CD8-positive, alpha-beta memory T cell (primary cell): Measurements from ENCODE around the gene TRAF2. TPM values are rescaled to one million over a fixed set of nuclear protein-coding genes. Genes with fewer than 3 reads are reported as not detected.

ENCODE experiments used
- CTCF ChIA-PET: fragments of 350-600 bp; sonication (Branson Sonifier 250); formaldehyde crosslinking; loops from one replicate; lab custom pipeline; 2021; ENCODE audit warnings: antibody characterized with exemption; lab: Charles Lee
- POLR2A ChIA-PET: fragments of 350-600 bp; sonication (Branson Sonifier 250); formaldehyde crosslinking; loops from one replicate; lab custom pipeline; 2021; ENCODE audit warnings: antibody characterized with exemption; lab: Charles Lee
- DNase-seq, 5 donors: peaks; one replicate each; pipeline versions ENCODE4 v3.0.0 to v3.0.0-alpha.2; 2020 to 2022; ENCODE audit warnings: mixed read lengths in 1 of 5
- H3K27ac ChIP-seq: one replicate; pipeline ENCODE4 v1.7.0; 2013; ENCODE audit warnings: low read depth, mild to moderate bottlenecking, low read length, moderate library complexity
- H3K27me3 ChIP-seq: 2 replicates; pipeline ENCODE4 v1.7.0; 2013; ENCODE audit warnings: low read length, mild to moderate bottlenecking; ENCODE audit not compliant: insufficient read depth, poor library complexity, severe bottlenecking
- H3K36me3 ChIP-seq: 2 replicates; pipeline ENCODE4 v1.7.0; 2013; ENCODE audit warnings: mild to moderate bottlenecking, low read length, moderate library complexity; ENCODE audit not compliant: insufficient read depth
- H3K4me1 ChIP-seq: 2 replicates; pipeline ENCODE4 v1.7.0; 2013; ENCODE audit warnings: mild to moderate bottlenecking, low read length, moderate library complexity; ENCODE audit not compliant: insufficient read depth
- H3K4me3 ChIP-seq: 2 replicates; pipeline ENCODE4 v1.7.0; 2013; ENCODE audit warnings: mild to moderate bottlenecking, low read length
- H3K9me3 ChIP-seq: 2 replicates; pipeline ENCODE4 v1.7.0; 2013; ENCODE audit warnings: mild to moderate bottlenecking, low read length
- H3K27ac Mint-ChIP-seq, 8 donors: one replicate each; pipeline ENCODE4 v1.8.0; 2020 to 2021; ENCODE audit warnings: mixed read lengths in 8 of 8, mild to moderate bottlenecking in 6 of 8, inconsistent platforms in 3 of 8, moderate library complexity in 3 of 8
- H3K27me3 Mint-ChIP-seq, 2 donors: one replicate each; pipeline ENCODE4 v1.8.0; 2020 to 2021; ENCODE audit warnings: mixed read lengths in 2 of 2, mild to moderate bottlenecking in 1 of 2, moderate library complexity in 1 of 2
- H3K36me3 Mint-ChIP-seq, 3 donors: one replicate each; pipeline ENCODE4 v1.8.0; 2020 to 2021; ENCODE audit warnings: mixed read lengths in 3 of 3, inconsistent platforms in 1 of 3, mild to moderate bottlenecking in 1 of 3
- H3K4me1 Mint-ChIP-seq, 3 donors: one replicate each; pipeline ENCODE4 v1.8.0; 2020 to 2021; ENCODE audit warnings: mixed read lengths in 3 of 3, inconsistent platforms in 1 of 3, mild to moderate bottlenecking in 1 of 3
- H3K4me3 Mint-ChIP-seq, 7 donors: one replicate each; pipeline ENCODE4 v1.8.0; 2020 to 2021; ENCODE audit warnings: mixed read lengths in 7 of 7, mild to moderate bottlenecking in 6 of 7, moderate library complexity in 4 of 7, inconsistent platforms in 2 of 7
- H3K9me3 Mint-ChIP-seq, 5 donors: one replicate each; pipeline ENCODE4 v1.8.0; 2020 to 2022; ENCODE audit warnings: mixed read lengths in 5 of 5, mild to moderate bottlenecking in 3 of 5, moderate library complexity in 2 of 5, inconsistent platforms in 1 of 5
- polyA plus RNA-seq: library from polyadenylated mRNA; unstranded; fragments of 300-500 nt; fragmentation: Illumina TruSeq; gene quantifications from one replicate; pipeline ENCODE4 v1.2.3, GENCODE V29; 2021
- total RNA-seq, 2 experiments: library from RNA; stranded (reverse); gene quantifications; one replicate each; pipeline ENCODE4 v1.2.3, GENCODE V29; 2021

The TRAF2 gene
- total and polyA plus RNA-seq, 3 experiments from 2014 or later: 23.1 to 60.5 (median 53.2) TPM

DNA sequence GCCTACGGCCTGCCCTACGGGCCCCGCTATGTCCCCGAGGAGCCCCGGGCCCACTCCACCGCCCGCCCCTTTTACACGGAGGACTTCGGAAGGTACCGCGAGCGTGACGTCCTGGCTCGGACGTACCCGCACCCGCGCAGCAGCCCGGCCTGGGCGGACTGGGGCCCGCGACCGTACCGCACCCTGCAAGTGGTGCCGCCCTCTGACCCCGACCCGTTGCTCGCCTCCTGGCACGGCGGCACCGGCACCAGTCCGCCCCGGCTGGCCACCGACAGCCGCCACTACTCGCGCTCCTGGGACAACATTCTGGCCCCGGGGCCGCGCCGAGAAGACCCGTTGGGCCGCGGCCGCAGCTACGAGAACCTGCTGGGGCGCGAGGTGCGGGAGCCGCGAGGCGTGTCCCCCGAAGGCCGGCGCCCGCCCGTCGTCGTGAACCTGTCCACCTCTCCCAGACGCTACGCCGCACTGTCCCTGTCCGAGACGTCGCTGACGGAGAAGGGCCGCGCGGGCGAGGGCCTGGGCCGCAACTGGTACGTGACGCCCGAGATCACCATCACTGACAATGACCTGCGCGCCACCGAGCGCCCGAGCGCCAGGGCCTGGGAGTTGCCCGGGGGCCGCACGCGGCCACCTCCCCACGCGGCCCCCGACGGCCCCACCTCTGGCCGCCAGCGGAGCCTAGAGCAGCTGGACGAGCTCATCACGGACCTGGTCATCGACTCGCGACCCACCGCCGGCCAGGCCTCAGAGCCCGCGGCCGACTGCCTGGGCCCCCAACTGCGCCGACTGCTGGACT, 40.7 kb upstream of the TRAF2 start:
- Histone ChIP-seq H3K9me3 (no peaks in the 10 kb centered on the region), H3K27me3 (peaks cover 4% of the 10 kb centered on the region), H3K27ac (no peak overlapping the region), H3K4me1 (peaks cover 32% of the 10 kb centered on the region), H3K4me3 (no peak overlapping the region), H3K36me3 (no peaks in the 10 kb centered on the region)
- Mint-ChIP-seq H3K27ac (peak overlapping the region in 2 of 8 donors; percentile 34 to 75), H3K4me1 (peaks cover 8 to 40% (median 21%) of the 10 kb centered on the region in 3 donors), H3K4me3 (peak overlapping the region in 5 of 7 donors; percentile 36 to 66 (median 44)), H3K36me3 (peaks cover 0 to 7% (median 0%) of the 10 kb centered on the region in 3 donors), H3K27me3 (peaks cover 11 to 27% of the 10 kb centered on the region in 2 donors), H3K9me3 (peaks cover 0 to 3% (median 0%) of the 10 kb centered on the region in 5 donors)
- CTCF ChIA-PET: interaction anchor here (0.8 to 4.9 kb wide), 4 partner anchors 22 to 182 kb away, joined by 3 to 23 read pairs (median 4); partner anchors contain the start of gene PAXX
- DNase-seq: no peak
- POLR2A ChIA-PET: interaction anchor here (1.1 kb wide), 1 partner anchor 99 kb away, joined by 3 read pairs; the partner anchor contains the start of gene FBXW5

DNA sequence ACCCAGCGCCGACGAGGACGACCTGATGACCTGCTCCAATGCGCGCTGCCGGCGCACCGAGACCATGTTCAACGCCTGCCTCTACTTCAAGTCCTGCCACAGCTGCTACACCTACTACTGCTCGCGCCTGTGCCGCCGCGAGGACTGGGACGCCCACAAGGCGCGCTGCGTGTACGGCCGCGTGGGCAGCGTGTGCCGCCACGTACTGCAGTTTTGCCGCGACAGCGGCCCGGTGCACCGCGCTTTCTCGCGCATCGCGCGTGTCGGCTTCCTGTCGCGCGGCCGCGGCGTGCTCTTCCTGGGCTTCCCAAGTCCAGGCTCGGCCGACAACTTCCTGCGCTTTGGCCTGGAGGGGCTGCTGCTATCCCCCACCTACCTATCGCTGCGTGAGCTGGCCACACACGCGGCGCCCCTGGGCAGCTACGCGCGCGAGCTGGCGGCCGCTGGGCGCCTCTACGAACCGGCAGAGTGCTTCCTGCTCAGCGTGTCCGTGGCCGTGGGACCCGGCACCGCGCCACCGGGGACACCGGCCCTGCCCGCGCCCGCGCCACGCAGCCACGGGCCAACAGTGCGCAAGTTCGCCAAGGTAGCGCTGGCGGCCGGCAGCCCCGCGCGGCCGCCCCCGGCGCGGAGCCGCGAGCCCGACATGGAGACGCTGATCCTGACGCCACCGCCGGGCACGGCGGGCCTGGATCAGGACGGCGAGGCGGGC, 39.8 kb upstream of the TRAF2 start:
- no peak overlapping the region for H3K4me3 ChIP-seq

DNA sequence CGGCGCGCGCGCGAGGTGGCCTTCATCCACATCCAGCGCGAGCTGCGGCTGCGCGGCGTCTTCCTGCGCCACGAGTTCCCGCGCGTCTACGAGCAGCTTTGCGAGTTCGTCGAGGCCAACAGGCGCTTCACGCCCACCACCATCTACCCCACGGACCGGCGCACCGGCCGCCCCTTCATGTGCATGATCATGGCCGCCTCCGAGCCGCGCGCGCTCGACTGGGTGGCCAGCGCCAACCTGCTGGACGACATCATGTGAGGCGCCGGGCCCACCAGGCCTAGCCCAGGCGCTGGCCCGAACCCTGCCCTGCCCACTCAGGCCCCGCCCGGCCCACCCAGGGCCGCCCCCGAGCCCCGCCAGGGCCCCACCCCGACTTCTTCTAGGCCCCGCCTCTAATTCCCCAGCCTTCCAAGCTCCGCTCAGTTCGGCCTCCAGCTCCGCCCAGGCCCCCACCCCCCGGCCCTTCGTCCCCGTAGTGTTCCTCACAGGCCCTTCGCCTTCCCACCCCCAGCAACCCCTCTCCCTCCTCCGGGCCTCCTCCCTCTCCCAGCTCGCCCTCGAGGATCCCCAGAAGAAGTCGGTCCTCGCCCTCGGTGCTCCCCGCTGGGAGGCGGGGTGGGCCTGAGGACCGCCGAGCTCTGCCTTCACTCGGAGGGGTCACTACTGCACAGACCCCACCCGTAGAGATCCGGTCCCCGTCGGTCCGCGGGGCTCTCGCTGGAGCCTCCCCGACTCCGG, 39.1 kb upstream of the TRAF2 start:
- Mint-ChIP-seq H3K36me3 (peaks cover 0 to 5% (median 0%) of the 10 kb centered on the region in 3 donors), H3K4me1 (peaks cover 5 to 37% (median 18%) of the 10 kb centered on the region in 3 donors), H3K27ac (peak overlapping the region in 6 of 8 donors; percentile 61 to 88 (median 84)), H3K9me3 (peaks cover 0 to 3% (median 0%) of the 10 kb centered on the region in 5 donors), H3K4me3 (peak overlapping the region; percentile 80 to 92 (median 89)), H3K27me3 (peaks cover 11 to 27% of the 10 kb centered on the region in 2 donors)
- H3K27ac ChIP-seq: peak overlapping the region; percentile 81
- POLR2A ChIA-PET: no interaction called here
- peak overlapping the region; percentile 74 for H3K4me3 ChIP-seq
- H3K9me3 ChIP-seq: no peaks in the 10 kb centered on the region
- peaks cover 23% of the 10 kb centered on the region for H3K4me1 ChIP-seq
- CTCF ChIA-PET: interaction anchor here (0.6 to 1.3 kb wide), 4 partner anchors 34 to 239 kb away, joined by 3 to 4 read pairs (median 3); partner anchors contain the start of gene MAN1B1
- no peak for DNase-seq
- H3K36me3 ChIP-seq: no peaks in the 10 kb centered on the region
- H3K27me3 ChIP-seq: peaks cover 4% of the 10 kb centered on the region

More for the DNA sequence above, 39.8 kb upstream of the TRAF2 start:
- DNase-seq: no peak
- ChIA-PET CTCF (interaction anchor here (0.6 to 1.3 kb wide), 2 partner anchors 35 to 189 kb away, joined by 3 read pairs; no protein-coding TSS in a partner anchor), POLR2A (no interaction called here)
- H3K4me1 Mint-ChIP-seq: peaks cover 8 to 40% (median 21%) of the 10 kb centered on the region in 3 donors
- H3K36me3 Mint-ChIP-seq: peaks cover 0 to 7% (median 0%) of the 10 kb centered on the region in 3 donors
- peaks cover 4% of the 10 kb centered on the region for H3K27me3 ChIP-seq
- H3K27me3 Mint-ChIP-seq: peaks cover 11 to 27% of the 10 kb centered on the region in 2 donors
- peak overlapping the region in 5 of 7 donors; percentile 3 to 72 (median 55) for H3K4me3 Mint-ChIP-seq
- peaks cover 30% of the 10 kb centered on the region for H3K4me1 ChIP-seq
- H3K27ac ChIP-seq: no peak overlapping the region
- H3K27ac Mint-ChIP-seq: peak overlapping the region in 1 of 8 donors; percentile 65
- H3K36me3 ChIP-seq: no peaks in the 10 kb centered on the region
- no peaks in the 10 kb centered on the region for H3K9me3 ChIP-seq
- H3K9me3 Mint-ChIP-seq: peaks cover 0 to 3% (median 0%) of the 10 kb centered on the region in 5 donors

DNA sequence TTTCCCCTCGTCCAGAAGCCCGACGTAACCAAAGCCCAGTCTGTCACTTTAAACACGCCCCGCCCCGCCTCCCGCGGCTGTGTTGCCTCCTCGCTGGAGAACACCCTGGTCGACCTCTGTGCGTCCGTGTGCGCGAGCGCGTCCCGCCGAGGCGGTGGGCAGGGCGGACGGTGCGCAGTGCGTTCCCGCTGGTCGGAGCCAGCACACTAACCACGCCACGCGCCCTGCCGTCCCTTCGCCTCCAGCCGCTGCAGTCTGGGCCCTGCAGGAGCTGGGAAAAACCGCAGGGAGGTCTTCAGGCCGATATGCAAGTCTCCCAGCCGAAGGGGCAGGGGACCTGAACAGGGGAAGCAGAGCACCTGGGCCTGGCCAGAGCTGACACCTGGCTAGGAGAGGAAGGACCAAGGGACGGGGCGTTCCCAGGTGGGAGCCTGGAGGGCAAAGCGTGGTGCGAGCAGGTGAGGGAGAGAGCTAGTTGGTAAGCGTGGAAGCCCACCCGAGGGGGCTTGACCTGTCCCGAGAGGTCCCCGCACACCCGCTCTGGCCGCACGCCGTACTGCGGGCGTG, 38.4 kb upstream of the TRAF2 start:
- no peaks in the 10 kb centered on the region for H3K9me3 ChIP-seq
- peaks cover 4% of the 10 kb centered on the region for H3K27me3 ChIP-seq
- peaks cover 23% of the 10 kb centered on the region for H3K4me1 ChIP-seq
- DNase-seq: peak; percentile 47 to 81 (median 69)
- peak overlapping the region; percentile 81 for H3K27ac ChIP-seq
- H3K4me3 ChIP-seq: peak overlapping the region; percentile 74
- Mint-ChIP-seq H3K4me1 (peaks cover 4 to 35% (median 16%) of the 10 kb centered on the region in 3 donors), H3K27ac (peak overlapping the region; percentile 57 to 88 (median 78)), H3K36me3 (peaks cover 0 to 5% (median 0%) of the 10 kb centered on the region in 3 donors), H3K4me3 (peak overlapping the region; percentile 80 to 92 (median 89)), H3K9me3 (peaks cover 0 to 3% (median 0%) of the 10 kb centered on the region in 5 donors), H3K27me3 (peaks cover 11 to 27% of the 10 kb centered on the region in 2 donors)
- POLR2A ChIA-PET: interaction anchor here (0.5 to 0.6 kb wide), 2 partner anchors 24 to 118 kb away, joined by 5 to 6 read pairs; no protein-coding TSS in a partner anchor
- CTCF ChIA-PET: interaction anchor here (0.9 to 1.3 kb wide), 4 partner anchors 34 to 239 kb away, joined by 3 to 4 read pairs (median 3); partner anchors contain the start of gene MAN1B1
- no peaks in the 10 kb centered on the region for H3K36me3 ChIP-seq

DNA sequence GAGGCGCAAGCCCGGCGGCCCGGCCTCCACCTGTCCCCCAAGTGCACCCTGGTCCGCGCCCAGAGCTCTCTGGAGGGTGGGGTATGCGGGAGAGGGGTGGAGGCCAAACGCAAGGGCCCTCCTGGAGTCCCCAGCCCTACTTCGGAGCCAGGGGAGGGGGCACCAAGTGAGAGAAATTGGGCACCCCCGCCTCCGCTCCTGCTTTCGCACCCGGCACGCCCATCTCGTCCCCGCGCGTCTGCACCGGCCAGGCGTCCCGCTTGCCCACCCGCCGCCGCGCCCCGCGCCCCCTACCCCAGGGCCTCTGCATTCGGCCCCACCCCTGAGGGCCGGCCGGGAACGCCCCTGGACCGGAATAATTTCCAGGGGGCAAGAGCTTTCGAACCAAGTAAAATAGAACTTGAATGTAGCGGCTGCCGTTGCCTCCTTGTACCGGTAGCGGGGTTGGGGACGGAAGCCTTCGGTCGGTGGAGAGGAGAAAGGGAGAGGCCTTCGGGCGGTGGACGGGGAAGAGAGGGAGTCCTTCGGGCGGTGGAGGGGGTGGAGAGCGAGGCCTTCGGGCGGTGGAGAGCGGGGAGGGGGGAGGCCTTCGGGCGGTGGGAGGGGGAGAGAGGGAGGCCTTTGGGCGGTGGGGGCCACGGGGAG, 37.8 kb upstream of the TRAF2 start:
- ChIA-PET CTCF (interaction anchor here (0.9 to 1.1 kb wide), 3 partner anchors 51 to 238 kb away, joined by 3 to 4 read pairs (median 3); partner anchors contain the start of gene MAN1B1), POLR2A (interaction anchor here (0.5 to 0.6 kb wide), 3 partner anchors 24 to 221 kb away, joined by 3 to 6 read pairs (median 5); no protein-coding TSS in a partner anchor)
- Histone ChIP-seq H3K27me3 (peaks cover 4% of the 10 kb centered on the region), H3K4me3 (peak overlapping the region; percentile 88), H3K27ac (peak overlapping the region; percentile 81), H3K36me3 (no peaks in the 10 kb centered on the region), H3K9me3 (no peaks in the 10 kb centered on the region), H3K4me1 (peaks cover 18% of the 10 kb centered on the region)
- H3K9me3 Mint-ChIP-seq: peaks cover 0 to 3% (median 0%) of the 10 kb centered on the region in 5 donors
- peaks cover 0 to 5% (median 0%) of the 10 kb centered on the region in 3 donors for H3K36me3 Mint-ChIP-seq
- H3K4me3 Mint-ChIP-seq: peak overlapping the region; percentile 87 to 98 (median 90)
- H3K27ac Mint-ChIP-seq: peak overlapping the region in 1 of 8 donors; percentile 88
- DNase-seq: peak in 1 of 5 donors; percentile 22
- peaks cover 10 to 26% of the 10 kb centered on the region in 2 donors for H3K27me3 Mint-ChIP-seq
- peaks cover 2 to 32% (median 14%) of the 10 kb centered on the region in 3 donors for H3K4me1 Mint-ChIP-seq

DNA sequence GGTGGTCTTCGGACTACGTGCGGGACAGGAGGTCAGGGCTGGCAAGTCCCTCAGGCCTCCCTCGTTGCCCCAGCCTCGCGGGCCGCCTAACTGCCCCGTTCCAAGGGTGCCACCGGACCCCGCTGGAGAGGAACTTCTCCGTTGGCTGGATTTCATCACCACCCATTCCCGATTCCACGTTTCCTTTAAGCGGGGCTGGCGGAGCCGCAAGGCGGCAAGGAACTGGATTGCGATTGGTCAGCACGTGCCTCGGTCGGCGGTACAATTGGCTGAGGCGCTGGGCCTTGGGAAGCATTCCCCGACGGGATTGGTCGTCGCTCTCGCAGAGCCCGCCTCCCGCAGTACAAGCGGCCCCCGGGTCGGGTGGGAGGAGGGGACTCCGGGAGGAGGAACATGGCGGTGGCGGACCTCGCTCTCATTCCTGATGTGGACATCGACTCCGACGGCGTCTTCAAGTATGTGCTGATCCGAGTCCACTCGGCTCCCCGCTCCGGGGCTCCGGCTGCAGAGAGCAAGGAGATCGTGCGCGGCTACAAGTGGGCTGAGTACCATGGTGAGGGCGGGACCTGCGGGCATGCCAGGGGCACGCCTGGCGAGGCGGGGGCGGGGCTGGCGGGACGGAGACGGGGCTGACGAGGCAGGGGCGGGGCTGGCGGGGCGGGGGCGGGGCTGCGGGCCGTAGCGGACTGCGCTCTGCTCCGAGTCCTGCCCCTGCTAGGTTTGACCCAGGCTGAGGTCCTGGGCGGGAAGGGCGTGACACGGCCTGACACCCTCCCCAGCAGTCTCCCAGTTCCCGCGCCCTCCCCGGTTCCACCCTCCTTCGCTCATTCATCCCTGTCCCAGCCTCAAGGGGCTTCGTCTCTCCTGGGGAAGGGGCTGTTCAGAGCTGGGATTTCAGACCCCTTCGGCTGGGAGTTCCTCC, 37.0 kb upstream of the TRAF2 start, which contains the start of gene PHPT1:
TSS of gene PHPT1 (plus strand) at position 372 of the 922 bp plus-strand sequence. CDS start at position 394, 22 bp downstream.
- peaks cover 0 to 3% (median 0%) of the 10 kb centered on the region in 5 donors for H3K9me3 Mint-ChIP-seq
- Histone ChIP-seq H3K27me3 (peaks cover 4% of the 10 kb centered on the region), H3K4me3 (peak within 1 kb of the TSS; percentile 88), H3K27ac (peak within 1 kb of the TSS; percentile 81), H3K36me3 (no peaks in the 10 kb centered on the region), H3K4me1 (peaks cover 17% of the 10 kb centered on the region), H3K9me3 (no peaks in the 10 kb centered on the region)
- ChIA-PET POLR2A (interaction anchor here (0.5 kb wide), 1 partner anchor 221 kb away, joined by 3 read pairs; the partner anchor contains the start of gene SAPCD2), CTCF (no interaction called here)
- peaks cover 8 to 21% of the 10 kb centered on the region in 2 donors for H3K27me3 Mint-ChIP-seq
- peak within 1 kb of the TSS; percentile 64 to 88 (median 84) for H3K27ac Mint-ChIP-seq
- peak; percentile 94 to 98 (median 96) for DNase-seq
- peaks cover 0 to 5% (median 0%) of the 10 kb centered on the region in 3 donors for H3K36me3 Mint-ChIP-seq
- peak within 1 kb of the TSS; percentile 87 to 98 (median 90) for H3K4me3 Mint-ChIP-seq
- peaks cover 0 to 27% (median 12%) of the 10 kb centered on the region in 3 donors for H3K4me1 Mint-ChIP-seq
